Measurements from ENCODE around the gene TAF6. TPM values are rescaled to one million over a fixed set of nuclear protein-coding genes. Genes with fewer than 3 reads are reported as not detected.

The TAF6 gene
- total and polyA plus RNA-seq, 9 of the 15 experiments (the other 6 are each of a cell fraction or from before 2014, with no cell fraction given) = 0.78 to 78.7 (median 21.3) TPM

DNA sequence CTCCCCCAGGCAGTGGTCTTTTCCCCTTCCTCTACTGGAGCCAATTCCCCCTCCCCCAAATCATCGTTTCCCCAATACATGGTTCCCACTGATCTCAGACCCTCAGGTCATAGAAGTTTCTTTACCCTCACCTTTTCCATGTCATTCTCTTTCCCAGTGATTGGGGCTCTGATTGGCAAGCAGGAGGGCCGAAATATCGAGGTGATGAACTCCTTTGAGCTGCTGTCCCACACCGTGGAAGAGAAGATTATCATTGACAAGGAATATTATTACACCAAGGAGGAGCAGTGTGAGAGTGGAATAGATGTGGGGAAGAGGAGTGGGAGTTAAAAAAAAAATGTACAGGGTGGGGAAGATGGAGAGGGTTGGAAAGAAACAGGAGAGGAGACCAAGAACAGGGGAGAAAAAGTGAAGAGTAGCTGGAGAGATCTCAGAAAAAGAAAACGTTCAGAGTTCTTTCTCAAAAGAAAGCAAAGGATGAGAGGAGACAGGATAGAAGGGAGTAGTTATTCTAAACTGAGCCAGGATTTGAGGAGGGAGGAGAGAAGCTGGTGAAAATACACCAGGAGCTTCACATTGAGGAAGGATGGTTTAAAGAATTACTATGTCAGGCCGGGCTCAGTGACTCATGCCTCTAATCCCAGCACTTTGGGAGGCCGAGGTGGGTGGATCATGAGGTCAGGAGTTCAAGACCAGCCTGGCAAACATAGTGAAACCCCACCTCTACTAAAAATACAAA, 29.5 kb downstream of the TAF6 start:
- Histone ChIP-seq H3K9ac (ENCODE audit: insufficient read depth in 1 of 2, low read depth in 2 of 2, low read length in 2 of 2) (peak overlapping the region; percentile 96 to 97), H3K27me3 (ENCODE audit: control insufficient read depth in 2 of 2, insufficient read depth in 2 of 2, low read length in 2 of 2) (no peaks in the 10 kb centered on the region), H3K79me2 (ENCODE audit: control insufficient read depth, insufficient read depth, low read length) (peaks cover 19% of the 10 kb centered on the region), H2AFZ (ENCODE audit: low read depth, low read length) (peak overlapping the region; percentile 98), H3K9me1 (ENCODE audit: control insufficient read depth, insufficient read depth, low read length) (no peaks in the 10 kb centered on the region), H3K36me3 (ENCODE audit: control insufficient read depth, insufficient read depth, low read length) (peaks cover 49% of the 10 kb centered on the region), H3K4me2 (ENCODE audit: insufficient read depth, low read length) (peak overlapping the region; percentile 96), H3K9me3 (replicated peaks; ENCODE audit: control insufficient read depth, insufficient read depth, low read depth, low read length) (no peaks in the 10 kb centered on the region), H3K27ac (ENCODE audit: extremely low read depth, low read depth, low read length) (peak overlapping the region; percentile 97), H3K4me3 (peak overlapping the region; percentile 87), H3K4me1 (replicated peaks in 1 of 2; ENCODE audit: control insufficient read depth in 2 of 2, insufficient read depth in 2 of 2, low read length in 2 of 2) (peaks cover 23 to 26% of the 10 kb centered on the region in 2 experiments), H4K20me1 (replicated peaks; ENCODE audit: control insufficient read depth, insufficient read depth, low read length) (peaks cover 23% of the 10 kb centered on the region)
- peak in 1 of 4 experiments; percentile 46 for DNase-seq (ENCODE audit: extremely low read depth in 1 of 4, low spot score in 3 of 4)
- no peak for FAIRE-seq
- no TSS peak for BruUV-seq (replicated peaks)
- in situ Hi-C loops (cut with MboI) (no loop called here), intact Hi-C loops (cut with micrococcal nuclease) (no loop called here)
- 3% methylated on average over 7 of the region's 7 CpGs for WGBS (ENCODE audit: insufficient coverage, low coverage, missing lambda C conversion rate)
- ChIA-PET POLR2A (interaction anchor here (0.6 to 7.9 kb wide), 2 partner anchors 11 to 59 kb away, joined by 3 to 115 read pairs; partner anchors contain the start of genes AP4M1, LAMTOR4 and MCM7), CTCF (ENCODE audit: low intra/inter-chr PET ratio) (no interaction called here)
- no peak for ATAC-seq
- TF ChIP-seq, protein P1, sequence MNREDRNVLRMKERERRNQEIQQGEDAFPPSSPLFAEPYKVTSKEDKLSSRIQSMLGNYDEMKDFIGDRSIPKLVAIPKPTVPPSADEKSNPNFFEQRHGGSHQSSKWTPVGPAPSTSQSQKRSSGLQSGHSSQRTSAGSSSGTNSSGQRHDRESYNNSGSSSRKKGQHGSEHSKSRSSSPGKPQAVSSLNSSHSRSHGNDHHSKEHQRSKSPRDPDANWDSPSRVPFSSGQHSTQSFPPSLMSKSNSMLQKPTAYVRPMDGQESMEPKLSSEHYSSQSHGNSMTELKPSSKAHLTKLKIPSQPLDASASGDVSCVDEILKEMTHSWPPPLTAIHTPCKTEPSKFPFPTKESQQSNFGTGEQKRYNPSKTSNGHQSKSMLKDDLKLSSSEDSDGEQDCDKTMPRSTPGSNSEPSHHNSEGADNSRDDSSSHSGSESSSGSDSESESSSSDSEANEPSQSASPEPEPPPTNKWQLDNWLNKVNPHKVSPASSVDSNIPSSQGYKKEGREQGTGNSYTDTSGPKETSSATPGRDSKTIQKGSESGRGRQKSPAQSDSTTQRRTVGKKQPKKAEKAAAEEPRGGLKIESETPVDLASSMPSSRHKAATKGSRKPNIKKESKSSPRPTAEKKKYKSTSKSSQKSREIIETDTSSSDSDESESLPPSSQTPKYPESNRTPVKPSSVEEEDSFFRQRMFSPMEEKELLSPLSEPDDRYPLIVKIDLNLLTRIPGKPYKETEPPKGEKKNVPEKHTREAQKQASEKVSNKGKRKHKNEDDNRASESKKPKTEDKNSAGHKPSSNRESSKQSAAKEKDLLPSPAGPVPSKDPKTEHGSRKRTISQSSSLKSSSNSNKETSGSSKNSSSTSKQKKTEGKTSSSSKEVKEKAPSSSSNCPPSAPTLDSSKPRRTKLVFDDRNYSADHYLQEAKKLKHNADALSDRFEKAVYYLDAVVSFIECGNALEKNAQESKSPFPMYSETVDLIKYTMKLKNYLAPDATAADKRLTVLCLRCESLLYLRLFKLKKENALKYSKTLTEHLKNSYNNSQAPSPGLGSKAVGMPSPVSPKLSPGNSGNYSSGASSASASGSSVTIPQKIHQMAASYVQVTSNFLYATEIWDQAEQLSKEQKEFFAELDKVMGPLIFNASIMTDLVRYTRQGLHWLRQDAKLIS (CRISPR knock-in tag; IDR thresholded peaks at IDR 0.05) = no peak
- TF ChIP-seq ARID2 (IDR thresholded peaks at IDR 0.05) (peak; percentile 68; the same call in 1 of the 2 replicates), EGR1 (conservative IDR thresholded peaks at IDR 0.05) (peak; percentile 71), YY1 (IDR thresholded peaks at IDR 0.05; ENCODE audit: borderline replicate concordance in 1 of 3, control insufficient read depth in 1 of 3, extremely low read depth in 1 of 3, insufficient read depth in 3 of 3, insufficient read length in 1 of 3, insufficient replicate concordance in 2 of 3, low read depth in 1 of 3, low read length in 2 of 3) (no peak), STAT5B (CRISPR knock-in tag; IDR thresholded peaks at IDR 0.05) (no peak), DPF2 (IDR thresholded peaks at IDR 0.05) (0 out of 2 replicates have a peak, but pooled peaks have one; percentile 23), ASH1L (IDR thresholded peaks at IDR 0.05; ENCODE audit: borderline replicate concordance, low read depth, partially characterized antibody) (peak; percentile 21), POLR2B (IDR thresholded peaks at IDR 0.05; ENCODE audit: low read depth, partially characterized antibody) (peak; percentile 19), TEAD4 (IDR thresholded peaks at IDR 0.05; ENCODE audit: low read length) (no peak), TEAD4 (CRISPR knock-in tag; IDR thresholded peaks at IDR 0.05; ENCODE audit: borderline replicate concordance) (no peak)
- TF ChIP-seq, protein P2, sequence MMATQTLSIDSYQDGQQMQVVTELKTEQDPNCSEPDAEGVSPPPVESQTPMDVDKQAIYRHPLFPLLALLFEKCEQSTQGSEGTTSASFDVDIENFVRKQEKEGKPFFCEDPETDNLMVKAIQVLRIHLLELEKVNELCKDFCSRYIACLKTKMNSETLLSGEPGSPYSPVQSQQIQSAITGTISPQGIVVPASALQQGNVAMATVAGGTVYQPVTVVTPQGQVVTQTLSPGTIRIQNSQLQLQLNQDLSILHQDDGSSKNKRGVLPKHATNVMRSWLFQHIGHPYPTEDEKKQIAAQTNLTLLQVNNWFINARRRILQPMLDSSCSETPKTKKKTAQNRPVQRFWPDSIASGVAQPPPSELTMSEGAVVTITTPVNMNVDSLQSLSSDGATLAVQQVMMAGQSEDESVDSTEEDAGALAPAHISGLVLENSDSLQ (IDR thresholded peaks at IDR 0.05) = peak; percentile 23; the same call in 1 of the 2 replicates
- TF ChIP-seq, protein P3, sequence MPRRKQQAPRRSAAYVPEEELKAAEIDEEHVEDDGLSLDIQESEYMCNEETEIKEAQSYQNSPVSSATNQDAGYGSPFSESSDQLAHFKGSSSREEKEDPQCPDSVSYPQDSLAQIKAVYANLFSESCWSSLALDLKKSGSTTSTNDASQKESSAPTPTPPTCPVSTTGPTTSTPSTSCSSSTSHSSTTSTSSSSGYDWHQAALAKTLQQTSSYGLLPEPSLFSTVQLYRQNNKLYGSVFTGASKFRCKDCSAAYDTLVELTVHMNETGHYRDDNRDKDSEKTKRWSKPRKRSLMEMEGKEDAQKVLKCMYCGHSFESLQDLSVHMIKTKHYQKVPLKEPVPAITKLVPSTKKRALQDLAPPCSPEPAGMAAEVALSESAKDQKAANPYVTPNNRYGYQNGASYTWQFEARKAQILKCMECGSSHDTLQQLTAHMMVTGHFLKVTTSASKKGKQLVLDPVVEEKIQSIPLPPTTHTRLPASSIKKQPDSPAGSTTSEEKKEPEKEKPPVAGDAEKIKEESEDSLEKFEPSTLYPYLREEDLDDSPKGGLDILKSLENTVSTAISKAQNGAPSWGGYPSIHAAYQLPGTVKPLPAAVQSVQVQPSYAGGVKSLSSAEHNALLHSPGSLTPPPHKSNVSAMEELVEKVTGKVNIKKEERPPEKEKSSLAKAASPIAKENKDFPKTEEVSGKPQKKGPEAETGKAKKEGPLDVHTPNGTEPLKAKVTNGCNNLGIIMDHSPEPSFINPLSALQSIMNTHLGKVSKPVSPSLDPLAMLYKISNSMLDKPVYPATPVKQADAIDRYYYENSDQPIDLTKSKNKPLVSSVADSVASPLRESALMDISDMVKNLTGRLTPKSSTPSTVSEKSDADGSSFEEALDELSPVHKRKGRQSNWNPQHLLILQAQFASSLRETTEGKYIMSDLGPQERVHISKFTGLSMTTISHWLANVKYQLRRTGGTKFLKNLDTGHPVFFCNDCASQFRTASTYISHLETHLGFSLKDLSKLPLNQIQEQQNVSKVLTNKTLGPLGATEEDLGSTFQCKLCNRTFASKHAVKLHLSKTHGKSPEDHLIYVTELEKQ (CRISPR knock-in tag; IDR thresholded peaks at IDR 0.05) = no peak

All from K562 (cell line).